GM12878 (cell line): ENCODE data around the gene DDX4. TPM values are rescaled to one million over a fixed set of nuclear protein-coding genes. Genes with fewer than 3 reads are reported as not detected.
A peak's percentile ranks its signal among the peaks of the same experiment; 100 is the strongest.

Experiments used
- ATAC-seq: fragments of 200-7000 bp; cut with Tn5 transposase; 3 replicates; pipeline ENCODE4 v1.9.1; 2020; ENCODE audit warnings: mild to moderate bottlenecking, moderate library complexity
- BruUV-seq: library from RNA; stranded (reverse); fragments of 400-500 nt; replicated peaks from 2 replicates; lab custom pipeline; 2021; lab: Mats Ljungman, UMichigan
- CTCF ChIA-PET: fragments of 300-600 bp; sonication (Branson Sonifier 250); formaldehyde crosslinking; extraction: SDS; loops from one replicate; lab custom pipeline; 2021; ENCODE audit warnings: inconsistent platforms; lab: Yijun Ruan, JAX
- POLR2A ChIA-PET: fragments of 350-600 bp; formaldehyde crosslinking; extraction: SDS; loops from one replicate; lab custom pipeline; 2021; ENCODE audit warnings: inconsistent platforms; lab: Charles Lee
- RAD21 ChIA-PET: fragments of 300-600 bp; sonication (Branson Sonifier 250); formaldehyde crosslinking; loops from one replicate; lab custom pipeline; 2023; ENCODE audit warnings: antibody characterized with exemption; ENCODE audit not compliant: unreplicated experiment; lab: Charles Lee
- SMC1A ChIA-PET: fragments of 300-600 bp; sonication (Branson Sonifier 250); formaldehyde crosslinking; loops from one replicate; lab custom pipeline; 2023; ENCODE audit not compliant: unreplicated experiment, uncharacterized antibody; lab: Charles Lee
- DNase-seq: peaks from one replicate; pipeline ENCODE4 v3.0.0-alpha.2; 2011; ENCODE audit warnings: low read depth, low spot score
- FAIRE-seq: peaks from 3 replicates; lab custom pipeline; 2011; peaks lifted over from hg19 to GRCh38; lab: Jason Lieb, UNC
- H2AFZ ChIP-seq: 2 replicates; pipeline ENCODE4 v1.6.0; 2011; ENCODE audit warnings: low read depth, low read length, control low read depth; ENCODE audit not compliant: control insufficient read depth
- H3K27ac ChIP-seq: 2 replicates; pipeline ENCODE4 v1.5.1; 2011; ENCODE audit warnings: control low read depth; ENCODE audit not compliant: control insufficient read depth, insufficient read depth
- H3K27me3 ChIP-seq, 2 experiments: replicated peaks in 1 of 2; 2 replicates each; pipeline versions ENCODE4 v1.6.0 to v1.6.1; 2011; ENCODE audit warnings: low read length in 1 of 2; ENCODE audit not compliant: control insufficient read depth in 2 of 2, insufficient read depth in 2 of 2
- H3K36me3 ChIP-seq, 2 experiments: 2 replicates each; pipeline ENCODE4 v1.5.1; 2011; ENCODE audit warnings: low read length in 1 of 2; ENCODE audit not compliant: control insufficient read depth in 2 of 2, insufficient read depth in 2 of 2
- H3K4me1 ChIP-seq: 2 replicates; pipeline ENCODE4 v1.6.1; 2011; ENCODE audit warnings: mild to moderate bottlenecking, low read length, moderate library complexity, mixed read lengths; ENCODE audit not compliant: control insufficient read depth, insufficient read depth
- H3K4me2 ChIP-seq: 2 replicates; pipeline ENCODE4 v1.6.0; 2011; ENCODE audit warnings: control low read depth; ENCODE audit not compliant: control insufficient read depth, insufficient read depth
- H3K4me3 ChIP-seq: fragments of 200-600 bp; sonication (generic); 2 replicates; pipeline ENCODE4 v1.5.1; 2016
- H3K79me2 ChIP-seq: 2 replicates; pipeline ENCODE4 v1.6.0; 2011; ENCODE audit warnings: low read length; ENCODE audit not compliant: control insufficient read depth, insufficient read depth
- H3K9ac ChIP-seq: 2 replicates; pipeline ENCODE4 v1.8.0; 2011; ENCODE audit warnings: low read length, control low read depth, mixed read lengths; ENCODE audit not compliant: control insufficient read depth, insufficient read depth
- H3K9me3 ChIP-seq: replicated peaks from 3 replicates; pipeline ENCODE4 v1.5.1; 2011; ENCODE audit warnings: mild to moderate bottlenecking, low read length; ENCODE audit not compliant: control insufficient read depth, insufficient read depth
- H4K20me1 ChIP-seq: 2 replicates; pipeline ENCODE4 v1.6.0; 2011; ENCODE audit not compliant: control insufficient read depth, insufficient read depth
- ASH2L ChIP-seq: fragments of 300-600, 200-600 bp; sonication (generic); IDR thresholded peaks from 2 replicates; pipeline ENCODE4 v1.6.1; 2017; ENCODE audit warnings: low read depth, mild to moderate bottlenecking, borderline replicate concordance
- CBX3 ChIP-seq: fragments of 200-600 bp; sonication (generic); IDR thresholded peaks from 2 replicates; pipeline ENCODE4 v1.6.1; 2016; ENCODE audit warnings: low read depth, borderline replicate concordance
- CREM ChIP-seq: IDR thresholded peaks from 2 replicates; pipeline ENCODE4 v1.6.1; 2014; ENCODE audit warnings: antibody characterized with exemption, low read depth
- EP300 ChIP-seq, 2 experiments: fragments of 150-350 bp in 1 of 2; IDR thresholded peaks; 2 replicates each; pipeline ENCODE4 v1.6.1; 2011 to 2012; ENCODE audit warnings: low read depth in 2 of 2, low read length in 2 of 2, borderline replicate concordance in 1 of 2, improper control_type of control experiment in 1 of 2, inconsistent platforms in 1 of 2; ENCODE audit not compliant: control insufficient read depth in 1 of 2
- JUNB ChIP-seq: IDR thresholded peaks from 2 replicates; pipeline ENCODE4 v1.6.1; 2016; ENCODE audit warnings: antibody characterized with exemption, mild to moderate bottlenecking
- KDM1A ChIP-seq: fragments of 200-600 bp; sonication (generic); IDR thresholded peaks from 2 replicates; pipeline ENCODE4 v1.6.1; 2016; ENCODE audit warnings: borderline replicate concordance
- MTA2 ChIP-seq: fragments of 450-650 bp; IDR thresholded peaks from 2 replicates; pipeline ENCODE4 v1.6.1; 2016; ENCODE audit warnings: low read depth, mild to moderate bottlenecking, moderate library complexity
- MXI1 ChIP-seq: fragments of 150-350 bp; IDR thresholded peaks from 2 replicates; pipeline ENCODE4 v1.6.1; 2011; ENCODE audit warnings: low read depth, mild to moderate bottlenecking, inconsistent platforms, low read length, improper control_type of control experiment
- NFYB ChIP-seq: IDR thresholded peaks from 2 replicates; pipeline ENCODE4 v1.6.1; 2011; ENCODE audit warnings: low read depth, mild to moderate bottlenecking, low read length, improper control_type of control experiment, moderate library complexity; ENCODE audit not compliant: insufficient read depth
- NR2C1 ChIP-seq: fragments of 450-650 bp; IDR thresholded peaks from 2 replicates; pipeline ENCODE4 v1.6.1; 2017; ENCODE audit warnings: antibody characterized with exemption, mild to moderate bottlenecking, moderate library complexity
- NRF1 ChIP-seq: conservative IDR thresholded peaks from 2 replicates; pipeline ENCODE4 v1.6.1; 2011; ENCODE audit warnings: mild to moderate bottlenecking, low read depth, low read length, improper control_type of control experiment
- SIX5 ChIP-seq: IDR thresholded peaks from 2 replicates; pipeline ENCODE4 v1.6.1; 2011; ENCODE audit warnings: mild to moderate bottlenecking, low read depth, low read length, moderate library complexity; ENCODE audit not compliant: severe bottlenecking
- SMAD5 ChIP-seq: IDR thresholded peaks from 2 replicates; pipeline ENCODE4 v1.6.1; 2016; ENCODE audit warnings: antibody characterized with exemption, low read depth
- SP1 ChIP-seq: IDR thresholded peaks from one replicate; pipeline ENCODE4 v1.6.1; 2011; ENCODE audit warnings: low read depth, low read length
- SREBF2 ChIP-seq: IDR thresholded peaks from 2 replicates; pipeline ENCODE4 v1.6.1; 2012; ENCODE audit warnings: mild to moderate bottlenecking, low read length
- STAT3 ChIP-seq: IDR thresholded peaks from 2 replicates; pipeline ENCODE4 v1.6.1; 2011; ENCODE audit warnings: low read depth, low read length, improper control_type of control experiment
- TARDBP ChIP-seq: IDR thresholded peaks from 2 replicates; pipeline ENCODE4 v1.6.1; 2016; ENCODE audit warnings: borderline replicate concordance
- ZNF274 ChIP-seq: IDR thresholded peaks from one replicate; pipeline ENCODE4 v1.8.0; 2011; ENCODE audit not compliant: insufficient read length, insufficient read depth
- WGBS: methylation state at CpG from one replicate; pipeline ENCODE4 v1.1.6; 2016; ENCODE audit warnings: low lambda C conversion rate; ENCODE audit not compliant: insufficient replicate concordance, insufficient coverage; ENCODE audit errors: missing lambda C conversion rate; 5-methylcytosine and 5-hydroxymethylcytosine counted together
- in situ Hi-C: fragments of 300-500 bp; cut with MboI; formaldehyde crosslinking; loops from 9 replicates; pipeline ENCODE4 v1.14.3; 2018; ENCODE audit warnings: mixed read lengths
- intact Hi-C: fragments of 100-400 bp; cut with micrococcal nuclease; formaldehyde crosslinking; loops from one replicate; pipeline ENCODE4 v1.14.2; 2022; ENCODE audit not compliant: unreplicated experiment
- polyA plus RNA-seq, 11 experiments: library from polyadenylated mRNA; depleted of rRNA in 4 of 11; unstranded in 6 of 11; stranded (reverse) in 5 of 11; fragments of >200 nt; fragmentation: Nextera tagmentation in 4 of 11; fragmentation: Illumina TruSeq in 1 of 11; extraction: Ambion mirVana in 4 of 11; extraction: Trizol in 1 of 11; gene quantifications; 1 replicate in 1 of 11; 2 replicates in 10 of 11; pipeline versions ENCODE4 v1.2.1 to v1.2.3, GENCODE V29; 2011 to 2016; ENCODE audit warnings: inconsistent platforms in 2 of 11, missing spikeins in 2 of 11, low read depth in 1 of 11
- total RNA-seq, 4 experiments: library from RNA; depleted of rRNA in 3 of 4; stranded (reverse); fragments of >200 nt in 3 of 4; fragmentation: Illumina TruSeq in 1 of 4; extraction: Trizol in 1 of 4; gene quantifications; 2 replicates each; pipeline versions ENCODE4 v1.2.1 to v1.2.3, GENCODE V29; 2013 to 2021
- TF ChIP-seq, protein P1 (sequence below): fragments of 450-650 bp; IDR thresholded peaks from 2 replicates; pipeline ENCODE4 v1.6.1; 2016; ENCODE audit warnings: mild to moderate bottlenecking
- TF ChIP-seq, protein P2 (sequence below): fragments of 450-650 bp; formaldehyde crosslinking; IDR thresholded peaks from 2 replicates; pipeline ENCODE4 v1.4.0; 2020; ENCODE audit warnings: mild to moderate bottlenecking, moderate library complexity

The DDX4 gene
- total and polyA plus RNA-seq, 10 of the 15 experiments (the other 5 are each of a cell fraction or from before 2014, with no cell fraction given), result 0.05 to 0.36 (median 0.09) TPM; not detected in 4

DNA sequence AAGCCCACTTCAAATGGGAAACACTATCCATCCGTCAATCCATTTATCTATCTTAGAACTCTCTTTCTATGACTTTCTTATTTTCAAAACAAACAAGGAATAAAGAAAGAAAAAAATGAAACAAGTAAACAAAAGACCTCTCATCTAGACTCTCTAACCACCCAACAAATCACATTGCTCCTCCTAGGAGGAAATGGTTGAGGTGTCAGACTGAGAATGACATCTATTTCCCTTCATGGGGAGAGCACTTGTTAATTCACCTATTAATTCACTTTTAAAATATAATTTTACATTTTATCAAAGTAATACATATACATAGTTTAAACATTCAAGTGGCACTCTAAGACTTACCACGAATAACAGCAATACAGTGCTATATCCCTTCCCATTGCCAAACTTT, 110.9 kb downstream of the DDX4 start (continued):
- TF ChIP-seq, protein P1, sequence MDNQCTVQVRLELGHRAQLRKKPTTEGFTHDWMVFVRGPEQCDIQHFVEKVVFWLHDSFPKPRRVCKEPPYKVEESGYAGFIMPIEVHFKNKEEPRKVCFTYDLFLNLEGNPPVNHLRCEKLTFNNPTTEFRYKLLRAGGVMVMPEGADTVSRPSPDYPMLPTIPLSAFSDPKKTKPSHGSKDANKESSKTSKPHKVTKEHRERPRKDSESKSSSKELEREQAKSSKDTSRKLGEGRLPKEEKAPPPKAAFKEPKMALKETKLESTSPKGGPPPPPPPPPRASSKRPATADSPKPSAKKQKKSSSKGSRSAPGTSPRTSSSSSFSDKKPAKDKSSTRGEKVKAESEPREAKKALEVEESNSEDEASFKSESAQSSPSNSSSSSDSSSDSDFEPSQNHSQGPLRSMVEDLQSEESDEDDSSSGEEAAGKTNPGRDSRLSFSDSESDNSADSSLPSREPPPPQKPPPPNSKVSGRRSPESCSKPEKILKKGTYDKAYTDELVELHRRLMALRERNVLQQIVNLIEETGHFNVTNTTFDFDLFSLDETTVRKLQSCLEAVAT, result no peak
- TF ChIP-seq STAT3 (no peak), KDM1A (no peak), ASH2L (no peak), SP1 (no peak), SREBF2 (no peak), MXI1 (no peak), ZNF274 (no peak)

DNA sequence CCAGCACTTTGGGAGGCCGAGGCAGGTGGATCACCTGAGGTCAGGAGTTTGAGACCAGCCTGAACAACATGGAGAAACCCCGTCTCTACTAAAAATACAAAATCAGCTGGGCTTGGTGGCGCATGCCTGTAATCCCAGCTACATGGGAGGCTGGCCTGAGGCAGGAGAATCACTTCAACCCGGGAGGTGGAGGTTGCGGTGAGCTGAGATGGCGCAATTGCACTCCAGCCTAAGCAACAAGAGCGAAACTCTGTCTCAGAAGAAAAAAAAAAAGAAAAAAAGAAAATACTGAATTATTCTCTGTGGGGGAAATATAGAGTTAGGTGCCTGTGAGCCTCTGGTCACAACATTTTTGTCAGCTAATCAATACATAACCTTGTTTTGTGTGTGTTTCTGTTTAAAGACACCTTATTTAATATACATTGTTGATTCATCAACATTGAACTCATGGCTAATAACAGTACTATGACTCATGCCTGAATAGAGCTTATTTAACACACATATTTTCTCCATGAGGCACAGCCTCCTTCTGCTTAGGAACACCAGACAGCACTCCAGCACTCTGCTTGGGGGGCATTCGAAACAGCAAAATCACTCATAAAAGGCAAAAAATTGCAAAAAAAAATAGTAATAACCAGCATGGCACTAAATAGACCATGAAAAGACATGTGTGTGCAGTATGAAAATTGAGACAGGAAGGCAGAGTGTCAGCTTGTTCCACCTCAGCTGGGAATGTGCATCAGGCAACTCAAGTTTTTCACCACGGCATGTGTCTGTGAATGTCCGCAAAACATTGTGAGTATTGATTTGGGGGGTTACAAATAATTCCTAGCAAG, 113.2 kb downstream of the DDX4 start, which contains the start of gene IL31RA:
IL31RA (plus strand) TSS at position 519 of the 836 bp plus-strand sequence; CDS start at position 733, 214 bp downstream.
- H3K27me3 ChIP-seq, result no peaks in the 10 kb centered on the region
- ChIA-PET CTCF (no interaction called here), SMC1A (interaction anchor here (2.0 kb wide), 1 partner anchor 18 kb away, joined by 7 read pairs; no protein-coding TSS in a partner anchor), POLR2A (interaction anchor here (0.7 to 1.0 kb wide), 3 partner anchors 12 to 29 kb away, joined by 3 to 5 read pairs (median 3); no protein-coding TSS in a partner anchor), RAD21 (no interaction called here)
- FAIRE-seq (no peak), ATAC-seq (peak; percentile 36; the same call in 2 of the 3 replicates), DNase-seq (no peak)
- no peak within 1 kb of the TSS for H3K4me2 ChIP-seq
- no peaks in the 10 kb centered on the region for H3K79me2 ChIP-seq
- no peaks in the 10 kb centered on the region for H4K20me1 ChIP-seq
- BruUV-seq, result no TSS peak
- H3K36me3 ChIP-seq, result no peaks in the 10 kb centered on the region
- no peak within 1 kb of the TSS for H3K9ac ChIP-seq
- WGBS, result 53% methylated on average over 9 of the region's 10 CpGs
- no peaks in the 10 kb centered on the region for H3K9me3 ChIP-seq
- no peak within 1 kb of the TSS for H3K4me3 ChIP-seq
- intact Hi-C loops, result no loop called here
- no peak within 1 kb of the TSS for H2AFZ ChIP-seq
- H3K27ac ChIP-seq, result no peak within 1 kb of the TSS
- in situ Hi-C loops, result no loop called here
- H3K4me1 ChIP-seq, result no peaks in the 10 kb centered on the region
- TF ChIP-seq JUNB, result no peak
- TF ChIP-seq CREM, result no peak
- no peak for TF ChIP-seq MTA2
- TF ChIP-seq SMAD5, result no peak
- no peak for TF ChIP-seq NFYB
- no peak for TF ChIP-seq TARDBP
- no peak for TF ChIP-seq NRF1
- no peak for TF ChIP-seq NR2C1
- TF ChIP-seq CBX3, result no peak
- TF ChIP-seq EP300 (IDR thresholded peaks at IDR 0.05; ENCODE audit: borderline replicate concordance in 1 of 2, control insufficient read depth in 1 of 2, low read depth in 2 of 2, low read length in 2 of 2), result no peak
- TF ChIP-seq, protein P2, sequence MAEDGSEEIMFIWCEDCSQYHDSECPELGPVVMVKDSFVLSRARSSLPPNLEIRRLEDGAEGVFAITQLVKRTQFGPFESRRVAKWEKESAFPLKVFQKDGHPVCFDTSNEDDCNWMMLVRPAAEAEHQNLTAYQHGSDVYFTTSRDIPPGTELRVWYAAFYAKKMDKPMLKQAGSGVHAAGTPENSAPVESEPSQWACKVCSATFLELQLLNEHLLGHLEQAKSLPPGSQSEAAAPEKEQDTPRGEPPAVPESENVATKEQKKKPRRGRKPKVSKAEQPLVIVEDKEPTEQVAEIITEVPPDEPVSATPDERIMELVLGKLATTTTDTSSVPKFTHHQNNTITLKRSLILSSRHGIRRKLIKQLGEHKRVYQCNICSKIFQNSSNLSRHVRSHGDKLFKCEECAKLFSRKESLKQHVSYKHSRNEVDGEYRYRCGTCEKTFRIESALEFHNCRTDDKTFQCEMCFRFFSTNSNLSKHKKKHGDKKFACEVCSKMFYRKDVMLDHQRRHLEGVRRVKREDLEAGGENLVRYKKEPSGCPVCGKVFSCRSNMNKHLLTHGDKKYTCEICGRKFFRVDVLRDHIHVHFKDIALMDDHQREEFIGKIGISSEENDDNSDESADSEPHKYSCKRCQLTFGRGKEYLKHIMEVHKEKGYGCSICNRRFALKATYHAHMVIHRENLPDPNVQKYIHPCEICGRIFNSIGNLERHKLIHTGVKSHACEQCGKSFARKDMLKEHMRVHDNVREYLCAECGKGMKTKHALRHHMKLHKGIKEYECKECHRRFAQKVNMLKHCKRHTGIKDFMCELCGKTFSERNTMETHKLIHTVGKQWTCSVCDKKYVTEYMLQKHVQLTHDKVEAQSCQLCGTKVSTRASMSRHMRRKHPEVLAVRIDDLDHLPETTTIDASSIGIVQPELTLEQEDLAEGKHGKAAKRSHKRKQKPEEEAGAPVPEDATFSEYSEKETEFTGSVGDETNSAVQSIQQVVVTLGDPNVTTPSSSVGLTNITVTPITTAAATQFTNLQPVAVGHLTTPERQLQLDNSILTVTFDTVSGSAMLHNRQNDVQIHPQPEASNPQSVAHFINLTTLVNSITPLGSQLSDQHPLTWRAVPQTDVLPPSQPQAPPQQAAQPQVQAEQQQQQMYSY, result no peak
- no peak for TF ChIP-seq SIX5
